Osteoblast (primary cell): ENCODE results near the gene APOBEC2. TPM values are rescaled to one million over a fixed set of nuclear protein-coding genes. Genes with fewer than 3 reads are reported as not detected.

ENCODE experiments used
- DNase-seq: peaks from one replicate; pipeline ENCODE4 v3.0.0; 2011; ENCODE audit warnings: low spot score, mixed read lengths; ENCODE audit not compliant: insufficient read length; ENCODE audit errors: missing footprints
- H2AFZ ChIP-seq: 2 replicates; pipeline ENCODE4 v1.6.0; 2011; ENCODE audit warnings: mild to moderate bottlenecking, low read length
- H3K27ac ChIP-seq: 2 replicates; pipeline ENCODE4 v1.5.1; 2011; ENCODE audit warnings: mild to moderate bottlenecking, low read depth, low read length, moderate library complexity
- H3K27me3 ChIP-seq: 2 replicates; pipeline ENCODE4 v1.6.0; 2012; ENCODE audit warnings: mild to moderate bottlenecking, control low read depth, inconsistent platforms, low read length, moderate library complexity; ENCODE audit not compliant: insufficient read depth
- H3K36me3 ChIP-seq: 2 replicates; pipeline ENCODE4 v1.5.1; 2011; ENCODE audit warnings: mild to moderate bottlenecking, low read length, control low read depth, moderate library complexity; ENCODE audit not compliant: insufficient read depth
- H3K4me1 ChIP-seq: 2 replicates; pipeline ENCODE4 v1.5.1; 2011; ENCODE audit warnings: mild to moderate bottlenecking, low read length, control low read depth, moderate library complexity; ENCODE audit not compliant: insufficient read depth
- H3K4me2 ChIP-seq: 2 replicates; pipeline ENCODE4 v1.6.0; 2011; ENCODE audit warnings: mild to moderate bottlenecking, low read length; ENCODE audit not compliant: insufficient read depth
- H3K4me3 ChIP-seq: fragments of 200-600 bp; sonication (generic); 3 replicates; pipeline ENCODE4 v1.5.1; 2012; ENCODE audit warnings: mild to moderate bottlenecking, low read length, inconsistent platforms; ENCODE audit not compliant: insufficient read depth
- H3K79me2 ChIP-seq: 2 replicates; pipeline ENCODE4 v1.6.0; 2012; ENCODE audit warnings: mild to moderate bottlenecking, low read length, control low read depth, inconsistent platforms; ENCODE audit not compliant: insufficient read depth
- H3K9me3 ChIP-seq: 2 replicates; pipeline ENCODE4 v1.5.1; 2011; ENCODE audit warnings: low read depth, low read length, control low read depth
- H4K20me1 ChIP-seq: 2 replicates; pipeline ENCODE4 v1.6.0; 2012; ENCODE audit warnings: mild to moderate bottlenecking, low read length, control low read depth; ENCODE audit not compliant: insufficient read depth
- CTCF ChIP-seq: IDR thresholded peaks from 2 replicates; pipeline ENCODE4 v1.5.1; 2011; ENCODE audit warnings: mild to moderate bottlenecking, low read depth, low read length, moderate library complexity; ENCODE audit errors: extremely low read depth
- total RNA-seq: library from RNA; depleted of rRNA; stranded (reverse); fragments of >200 nt; gene quantifications from 2 replicates; pipeline ENCODE4 v1.2.3, GENCODE V29; 2012

APOBEC2 gene
- total RNA-seq, 1 donor = not detected

GRCh38 chr6:41040101-41040939 lies 12.7 kb upstream of the APOBEC2 start:
- peak; percentile 73 for DNase-seq
- no peak overlapping the region for H3K4me2 ChIP-seq
- no peaks in the 10 kb centered on the region for H4K20me1 ChIP-seq
- H3K79me2 ChIP-seq = no peaks in the 10 kb centered on the region
- TF ChIP-seq CTCF = no peak
- no peak overlapping the region for H2AFZ ChIP-seq
- no peak overlapping the region for H3K27ac ChIP-seq
- H3K4me3 ChIP-seq = no peak overlapping the region
- no peaks in the 10 kb centered on the region for H3K4me1 ChIP-seq
- no peaks in the 10 kb centered on the region for H3K9me3 ChIP-seq
- H3K36me3 ChIP-seq = no peaks in the 10 kb centered on the region
- peaks cover 3% of the 10 kb centered on the region for H3K27me3 ChIP-seq

GRCh38 chr6:41040940-41041536 lies 12.0 kb upstream of the APOBEC2 start:
- H3K79me2 ChIP-seq = no peaks in the 10 kb centered on the region
- DNase-seq = peak; percentile 26
- no peaks in the 10 kb centered on the region for H3K9me3 ChIP-seq
- no peak overlapping the region for H3K4me2 ChIP-seq
- H2AFZ ChIP-seq = no peak overlapping the region
- H3K4me3 ChIP-seq = no peak overlapping the region
- H3K27me3 ChIP-seq = peaks cover 3% of the 10 kb centered on the region
- H3K27ac ChIP-seq = no peak overlapping the region
- no peaks in the 10 kb centered on the region for H3K4me1 ChIP-seq
- H4K20me1 ChIP-seq = no peaks in the 10 kb centered on the region
- no peaks in the 10 kb centered on the region for H3K36me3 ChIP-seq
- TF ChIP-seq CTCF = no peak

- H2AFZ ChIP-seq = no peak within 1 kb of the TSS
- no peak for TF ChIP-seq CTCF
- no peak within 1 kb of the TSS for H3K4me3 ChIP-seq
- no peaks in the 10 kb centered on the region for H3K4me1 ChIP-seq
- no peaks in the 10 kb centered on the region for H3K79me2 ChIP-seq
- H4K20me1 ChIP-seq = no peaks in the 10 kb centered on the region
- H3K4me2 ChIP-seq = no peak within 1 kb of the TSS
- DNase-seq = peak; percentile 38
- H3K9me3 ChIP-seq = no peaks in the 10 kb centered on the region
- no peaks in the 10 kb centered on the region for H3K36me3 ChIP-seq
- H3K27ac ChIP-seq = no peak within 1 kb of the TSS
- no peaks in the 10 kb centered on the region for H3K27me3 ChIP-seq
Observed at GRCh38 chr6:41042226-41043055, 10.6 kb upstream of the APOBEC2 start, which contains the start of gene TSPO2. Gene TSPO2 (plus strand): TSS chr6:41042467. CDS start chr6:41042986, 519 bp downstream.
